GM15510 (cell line): Measurements from ENCODE around the gene CD69.

Source experiments
- POLR2A ChIP-seq: IDR thresholded peaks from 3 replicates; pipeline ENCODE4 v1.6.1; 2011; ENCODE audit warnings: borderline replicate concordance; ENCODE audit not compliant: insufficient read length; ENCODE audit errors: extremely low read depth

CD69 gene

GRCh38 chr12:9786726-9787717 lies 26.3 kb upstream of the CD69 start:
- TF ChIP-seq POLR2A = no peak

GRCh38 chr12:9784816-9785215 lies 24.1 kb upstream of the CD69 start:
- TF ChIP-seq POLR2A = no peak

GRCh38 chr12:9784326-9784725 lies 23.6 kb upstream of the CD69 start:
- TF ChIP-seq POLR2A = no peak

- TF ChIP-seq POLR2A = no peak
These were observed 22.1 kb upstream of the CD69 start for GRCh38 chr12:9782547-9783382.

GRCh38 chr12:9781360-9781759 lies 20.7 kb upstream of the CD69 start:
- TF ChIP-seq POLR2A = no peak

- no peak for TF ChIP-seq POLR2A
These were observed 18.5 kb upstream of the CD69 start for GRCh38 chr12:9779209-9779608.

- no peak for TF ChIP-seq POLR2A
These were observed 16.1 kb upstream of the CD69 start for GRCh38 chr12:9776781-9777180.

- TF ChIP-seq POLR2A = no peak
These were observed 12.6 kb upstream of the CD69 start for GRCh38 chr12:9773216-9773877.

- TF ChIP-seq POLR2A = no peak
These were observed 2.3 kb upstream of the CD69 start for GRCh38 chr12:9763025-9763424.

- no peak for TF ChIP-seq POLR2A
These were observed 1.7 kb upstream of the CD69 start for GRCh38 chr12:9762369-9762768.

GRCh38 chr12:9761419-9761781 lies 699 bp upstream of the CD69 start:
- no peak for TF ChIP-seq POLR2A

- no peak for TF ChIP-seq POLR2A
These were observed 581 bp downstream of the CD69 start for GRCh38 chr12:9760120-9760519.

- no peak for TF ChIP-seq POLR2A
These were observed 1.0 kb downstream of the CD69 start for GRCh38 chr12:9759694-9760093.

- TF ChIP-seq POLR2A = no peak
These were observed 2.6 kb downstream of the CD69 start for GRCh38 chr12:9758119-9758518.
